HepG2 (cell line): ENCODE measurements around the gene VEGFB. TPM values are rescaled to one million over a fixed set of nuclear protein-coding genes. Genes with fewer than 3 reads are reported as not detected.

Experiments
- BRD4 ChIP-seq: sonication (generic); formaldehyde crosslinking; IDR thresholded peaks from 2 replicates; pipeline ENCODE4 v1.4.0; 2020; ENCODE audit warnings: missing genetic modification reagents
- HMG20A ChIP-seq: IDR thresholded peaks from 2 replicates; pipeline ENCODE4 v1.6.1; 2016; ENCODE audit warnings: borderline replicate concordance
- NR2C2 ChIP-seq: sonication (generic); formaldehyde crosslinking; IDR thresholded peaks from 2 replicates; pipeline ENCODE4 v1.4.0; 2020; ENCODE audit warnings: missing genetic modification reagents, mild to moderate bottlenecking, moderate library complexity, borderline replicate concordance
- PLSCR1 ChIP-seq: sonication (generic); formaldehyde crosslinking; IDR thresholded peaks from 2 replicates; pipeline ENCODE4 v1.5.0; 2020; ENCODE audit warnings: missing genetic modification reagents, mild to moderate bottlenecking, borderline replicate concordance
- ZBED4 ChIP-seq: sonication (generic); formaldehyde crosslinking; IDR thresholded peaks from 2 replicates; pipeline ENCODE4 v1.4.0; 2020; ENCODE audit warnings: missing genetic modification reagents, borderline replicate concordance
- ZNF451 ChIP-seq: sonication (generic); formaldehyde crosslinking; IDR thresholded peaks from 2 replicates; pipeline ENCODE4 v1.5.0; 2020; ENCODE audit warnings: mild to moderate bottlenecking, missing genetic modification reagents
- ZSCAN5A ChIP-seq: sonication (generic); formaldehyde crosslinking; IDR thresholded peaks from 2 replicates; pipeline ENCODE4 v1.8.0; 2022; ENCODE audit warnings: mild to moderate bottlenecking, missing genetic modification reagents, borderline replicate concordance
- ZSCAN9 ChIP-seq: IDR thresholded peaks from 2 replicates; pipeline ENCODE4 v1.6.1; 2016; ENCODE audit warnings: borderline replicate concordance
- polyA plus RNA-seq, 8 experiments: library from polyadenylated mRNA; depleted of rRNA in 3 of 8; stranded (reverse) in 7 of 8; unstranded in 1 of 8; fragments of >200 nt; fragmentation: Illumina TruSeq in 4 of 8; extraction: Trizol in 4 of 8; gene quantifications; 2 replicates each; pipeline versions ENCODE4 v1.2.1 to v1.2.3, GENCODE V29; 2011 to 2016; ENCODE audit warnings: low read depth in 4 of 8, missing spikeins in 1 of 8, mixed read lengths in 1 of 8; ENCODE audit not compliant: insufficient read depth in 1 of 8
- total RNA-seq, 5 experiments: library from RNA; depleted of rRNA; stranded (reverse); fragments of >200 nt; fragmentation: Illumina TruSeq; extraction: Trizol; gene quantifications; 2 replicates each; pipeline ENCODE4 v1.2.3, GENCODE V29; 2016; ENCODE audit warnings: low read depth in 1 of 5
- TF ChIP-seq, protein P1 (sequence below): sonication (generic); formaldehyde crosslinking; conservative IDR thresholded peaks from 2 replicates; pipeline ENCODE4 v1.4.0; 2020; ENCODE audit warnings: mild to moderate bottlenecking, missing genetic modification reagents, moderate library complexity
- TF ChIP-seq, protein P2 (sequence below): sonication (generic); formaldehyde crosslinking; IDR thresholded peaks from 2 replicates; pipeline ENCODE4 v1.4.0; 2020; ENCODE audit warnings: missing genetic modification reagents

VEGFB gene
- total and polyA plus RNA-seq, 2 of the 13 experiments (the other 11 are each of a cell fraction or from before 2014, with no cell fraction given) = 9.0 to 11.3 TPM

DNA sequence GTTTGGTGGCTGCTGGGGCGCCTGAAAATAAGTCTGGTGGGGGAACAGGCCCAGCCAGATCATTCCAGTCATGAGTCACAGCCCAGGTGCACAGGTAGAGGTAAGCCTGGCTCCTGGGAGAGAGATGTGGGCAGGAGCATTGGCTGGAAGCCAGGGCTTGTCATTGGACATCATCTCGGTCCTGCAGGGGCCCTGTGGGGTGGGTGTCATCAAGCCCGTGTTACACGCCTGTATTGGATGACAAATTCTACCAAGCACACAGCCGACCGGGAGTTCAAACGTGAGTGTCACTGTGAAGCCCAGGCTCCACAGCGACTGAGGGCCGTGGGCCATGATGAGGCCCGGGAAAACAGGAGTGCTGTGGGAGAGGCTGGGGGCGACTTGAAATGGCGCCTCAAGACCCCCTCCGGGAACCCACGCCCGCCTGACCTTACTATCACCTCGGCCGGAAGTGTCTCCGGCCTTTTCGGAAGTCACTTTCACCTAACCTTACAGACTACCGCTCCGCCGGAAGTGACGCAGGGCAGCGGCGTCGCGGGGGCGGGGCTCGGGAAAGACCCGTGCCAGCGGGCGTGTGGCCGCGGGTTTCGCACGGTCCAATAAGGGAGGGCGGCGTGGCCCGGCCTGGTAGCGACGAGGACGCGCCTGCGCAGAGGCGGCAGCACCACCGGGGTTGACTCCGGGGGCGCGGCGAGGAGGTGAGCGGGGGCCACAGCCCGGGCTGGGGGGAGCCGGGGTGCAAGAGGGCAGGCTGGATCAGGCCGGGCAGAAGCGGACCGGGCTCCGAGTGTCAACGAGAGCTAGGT is 6.3 kb downstream of the VEGFB start, which contains the start of gene FKBP2 (continued):
- TF ChIP-seq, protein P1, sequence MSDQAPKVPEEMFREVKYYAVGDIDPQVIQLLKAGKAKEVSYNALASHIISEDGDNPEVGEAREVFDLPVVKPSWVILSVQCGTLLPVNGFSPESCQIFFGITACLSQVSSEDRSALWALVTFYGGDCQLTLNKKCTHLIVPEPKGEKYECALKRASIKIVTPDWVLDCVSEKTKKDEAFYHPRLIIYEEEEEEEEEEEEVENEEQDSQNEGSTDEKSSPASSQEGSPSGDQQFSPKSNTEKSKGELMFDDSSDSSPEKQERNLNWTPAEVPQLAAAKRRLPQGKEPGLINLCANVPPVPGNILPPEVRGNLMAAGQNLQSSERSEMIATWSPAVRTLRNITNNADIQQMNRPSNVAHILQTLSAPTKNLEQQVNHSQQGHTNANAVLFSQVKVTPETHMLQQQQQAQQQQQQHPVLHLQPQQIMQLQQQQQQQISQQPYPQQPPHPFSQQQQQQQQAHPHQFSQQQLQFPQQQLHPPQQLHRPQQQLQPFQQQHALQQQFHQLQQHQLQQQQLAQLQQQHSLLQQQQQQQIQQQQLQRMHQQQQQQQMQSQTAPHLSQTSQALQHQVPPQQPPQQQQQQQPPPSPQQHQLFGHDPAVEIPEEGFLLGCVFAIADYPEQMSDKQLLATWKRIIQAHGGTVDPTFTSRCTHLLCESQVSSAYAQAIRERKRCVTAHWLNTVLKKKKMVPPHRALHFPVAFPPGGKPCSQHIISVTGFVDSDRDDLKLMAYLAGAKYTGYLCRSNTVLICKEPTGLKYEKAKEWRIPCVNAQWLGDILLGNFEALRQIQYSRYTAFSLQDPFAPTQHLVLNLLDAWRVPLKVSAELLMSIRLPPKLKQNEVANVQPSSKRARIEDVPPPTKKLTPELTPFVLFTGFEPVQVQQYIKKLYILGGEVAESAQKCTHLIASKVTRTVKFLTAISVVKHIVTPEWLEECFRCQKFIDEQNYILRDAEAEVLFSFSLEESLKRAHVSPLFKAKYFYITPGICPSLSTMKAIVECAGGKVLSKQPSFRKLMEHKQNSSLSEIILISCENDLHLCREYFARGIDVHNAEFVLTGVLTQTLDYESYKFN = no peak; the same call in none of the 2 replicates
- no peak for TF ChIP-seq ZSCAN5A (CRISPR knock-in tag)
- no peak for TF ChIP-seq ZBED4 (CRISPR knock-in tag)
- no peak for TF ChIP-seq PLSCR1
- TF ChIP-seq, protein P2, sequence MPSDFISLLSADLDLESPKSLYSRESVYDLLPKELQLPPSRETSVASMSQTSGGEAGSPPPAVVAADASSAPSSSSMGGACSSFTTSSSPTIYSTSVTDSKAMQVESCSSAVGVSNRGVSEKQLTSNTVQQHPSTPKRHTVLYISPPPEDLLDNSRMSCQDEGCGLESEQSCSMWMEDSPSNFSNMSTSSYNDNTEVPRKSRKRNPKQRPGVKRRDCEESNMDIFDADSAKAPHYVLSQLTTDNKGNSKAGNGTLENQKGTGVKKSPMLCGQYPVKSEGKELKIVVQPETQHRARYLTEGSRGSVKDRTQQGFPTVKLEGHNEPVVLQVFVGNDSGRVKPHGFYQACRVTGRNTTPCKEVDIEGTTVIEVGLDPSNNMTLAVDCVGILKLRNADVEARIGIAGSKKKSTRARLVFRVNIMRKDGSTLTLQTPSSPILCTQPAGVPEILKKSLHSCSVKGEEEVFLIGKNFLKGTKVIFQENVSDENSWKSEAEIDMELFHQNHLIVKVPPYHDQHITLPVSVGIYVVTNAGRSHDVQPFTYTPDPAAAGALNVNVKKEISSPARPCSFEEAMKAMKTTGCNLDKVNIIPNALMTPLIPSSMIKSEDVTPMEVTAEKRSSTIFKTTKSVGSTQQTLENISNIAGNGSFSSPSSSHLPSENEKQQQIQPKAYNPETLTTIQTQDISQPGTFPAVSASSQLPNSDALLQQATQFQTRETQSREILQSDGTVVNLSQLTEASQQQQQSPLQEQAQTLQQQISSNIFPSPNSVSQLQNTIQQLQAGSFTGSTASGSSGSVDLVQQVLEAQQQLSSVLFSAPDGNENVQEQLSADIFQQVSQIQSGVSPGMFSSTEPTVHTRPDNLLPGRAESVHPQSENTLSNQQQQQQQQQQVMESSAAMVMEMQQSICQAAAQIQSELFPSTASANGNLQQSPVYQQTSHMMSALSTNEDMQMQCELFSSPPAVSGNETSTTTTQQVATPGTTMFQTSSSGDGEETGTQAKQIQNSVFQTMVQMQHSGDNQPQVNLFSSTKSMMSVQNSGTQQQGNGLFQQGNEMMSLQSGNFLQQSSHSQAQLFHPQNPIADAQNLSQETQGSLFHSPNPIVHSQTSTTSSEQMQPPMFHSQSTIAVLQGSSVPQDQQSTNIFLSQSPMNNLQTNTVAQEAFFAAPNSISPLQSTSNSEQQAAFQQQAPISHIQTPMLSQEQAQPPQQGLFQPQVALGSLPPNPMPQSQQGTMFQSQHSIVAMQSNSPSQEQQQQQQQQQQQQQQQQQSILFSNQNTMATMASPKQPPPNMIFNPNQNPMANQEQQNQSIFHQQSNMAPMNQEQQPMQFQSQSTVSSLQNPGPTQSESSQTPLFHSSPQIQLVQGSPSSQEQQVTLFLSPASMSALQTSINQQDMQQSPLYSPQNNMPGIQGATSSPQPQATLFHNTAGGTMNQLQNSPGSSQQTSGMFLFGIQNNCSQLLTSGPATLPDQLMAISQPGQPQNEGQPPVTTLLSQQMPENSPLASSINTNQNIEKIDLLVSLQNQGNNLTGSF (CRISPR knock-in tag) = no peak
- peak; percentile 82 for TF ChIP-seq ZNF451
- 0 out of 2 replicates have a peak, but pooled peaks have one; percentile 20 for TF ChIP-seq ZSCAN9 (CRISPR knock-in tag)
- TF ChIP-seq BRD4 = peak; percentile 68; the same call in 1 of the 2 replicates
- peak; percentile 90 for TF ChIP-seq NR2C2
- no peak for TF ChIP-seq HMG20A (CRISPR knock-in tag)
